ENCODE results near the gene TTC28. TPM values are rescaled to one million over a fixed set of nuclear protein-coding genes. Genes with fewer than 3 reads are reported as not detected.
A peak's percentile ranks its signal among the peaks of the same experiment; 100 is the strongest.

Gene TTC28
- polyA plus RNA-seq, 3 donors from 2014 or later, result 0.03 to 0.65 TPM; not detected in 1

- Mint-ChIP-seq H3K27ac (no peak overlapping the region), H3K9me3 (no peaks in the 10 kb centered on the region), H3K36me3 (no peaks in the 10 kb centered on the region), H3K27me3 (ENCODE audit: low read depth in 3 of 3) (peaks cover 0 to 10% (median 0%) of the 10 kb centered on the region in 3 donors), H3K4me1 (no peaks in the 10 kb centered on the region), H3K4me3 (no peak overlapping the region)
- no peak for DNase-seq
These were observed 666.0 kb downstream of the TTC28 start for GRCh38 chr22:28013611-28014010.

- H3K9me3 Mint-ChIP-seq, result no peaks in the 10 kb centered on the region
- no peak overlapping the region for H3K27ac Mint-ChIP-seq
- no peak overlapping the region for H3K4me3 Mint-ChIP-seq
- no peak for DNase-seq
- no peaks in the 10 kb centered on the region for H3K36me3 Mint-ChIP-seq
- no peaks in the 10 kb centered on the region for H3K4me1 Mint-ChIP-seq
- peaks cover 0 to 11% (median 0%) of the 10 kb centered on the region in 3 donors for H3K27me3 Mint-ChIP-seq (ENCODE audit: low read depth in 3 of 3)
These were observed 666.7 kb downstream of the TTC28 start for GRCh38 chr22:28012832-28013460.

- Mint-ChIP-seq H3K27ac (no peak overlapping the region), H3K27me3 (ENCODE audit: low read depth in 3 of 3) (peaks cover 0 to 13% (median 0%) of the 10 kb centered on the region in 3 donors), H3K9me3 (no peaks in the 10 kb centered on the region), H3K36me3 (no peaks in the 10 kb centered on the region), H3K4me1 (no peaks in the 10 kb centered on the region), H3K4me3 (no peak overlapping the region)
- peak; percentile 43 to 54 (median 49) for DNase-seq
These were observed 670.3 kb downstream of the TTC28 start for GRCh38 chr22:28009272-28009827.

GRCh38 chr22:28008649-28009048, 671.0 kb downstream of the TTC28 start:
- H3K27me3 Mint-ChIP-seq (ENCODE audit: low read depth in 3 of 3), result peaks cover 0 to 16% (median 0%) of the 10 kb centered on the region in 3 donors
- no peak overlapping the region for H3K27ac Mint-ChIP-seq
- DNase-seq, result no peak
- no peaks in the 10 kb centered on the region for H3K9me3 Mint-ChIP-seq
- H3K36me3 Mint-ChIP-seq, result no peaks in the 10 kb centered on the region
- no peak overlapping the region for H3K4me3 Mint-ChIP-seq
- no peaks in the 10 kb centered on the region for H3K4me1 Mint-ChIP-seq

GRCh38 chr22:28008056-28008455, 671.6 kb downstream of the TTC28 start:
- H3K27me3 Mint-ChIP-seq (ENCODE audit: low read depth in 3 of 3), result peaks cover 0 to 16% (median 0%) of the 10 kb centered on the region in 3 donors
- H3K36me3 Mint-ChIP-seq, result no peaks in the 10 kb centered on the region
- no peak overlapping the region for H3K27ac Mint-ChIP-seq
- no peak for DNase-seq
- H3K9me3 Mint-ChIP-seq, result no peaks in the 10 kb centered on the region
- no peaks in the 10 kb centered on the region for H3K4me1 Mint-ChIP-seq
- H3K4me3 Mint-ChIP-seq, result no peak overlapping the region

GRCh38 chr22:28006271-28006670, 673.4 kb downstream of the TTC28 start:
- H3K27me3 Mint-ChIP-seq (ENCODE audit: low read depth in 3 of 3), result peaks cover 0 to 9% (median 3%) of the 10 kb centered on the region in 3 donors
- no peak for DNase-seq
- no peak overlapping the region for H3K27ac Mint-ChIP-seq
- no peaks in the 10 kb centered on the region for H3K36me3 Mint-ChIP-seq
- H3K4me3 Mint-ChIP-seq, result no peak overlapping the region
- no peaks in the 10 kb centered on the region for H3K9me3 Mint-ChIP-seq
- no peaks in the 10 kb centered on the region for H3K4me1 Mint-ChIP-seq

- Mint-ChIP-seq H3K4me3 (no peak overlapping the region), H3K36me3 (no peaks in the 10 kb centered on the region), H3K9me3 (no peaks in the 10 kb centered on the region), H3K27ac (no peak overlapping the region), H3K4me1 (no peaks in the 10 kb centered on the region), H3K27me3 (ENCODE audit: low read depth in 3 of 3) (peaks cover 0 to 9% (median 3%) of the 10 kb centered on the region in 3 donors)
- no peak for DNase-seq
These were observed 674.1 kb downstream of the TTC28 start for GRCh38 chr22:28005513-28005912.

- H3K9me3 Mint-ChIP-seq, result no peaks in the 10 kb centered on the region
- no peak overlapping the region for H3K4me3 Mint-ChIP-seq
- no peak for DNase-seq
- no peaks in the 10 kb centered on the region for H3K36me3 Mint-ChIP-seq
- peaks cover 0 to 9% (median 3%) of the 10 kb centered on the region in 3 donors for H3K27me3 Mint-ChIP-seq (ENCODE audit: low read depth in 3 of 3)
- no peak overlapping the region for H3K27ac Mint-ChIP-seq
- no peaks in the 10 kb centered on the region for H3K4me1 Mint-ChIP-seq
These were observed 675.6 kb downstream of the TTC28 start for GRCh38 chr22:28004021-28004420.

GRCh38 chr22:28002863-28003565, 676.6 kb downstream of the TTC28 start:
- H3K4me1 Mint-ChIP-seq, result no peaks in the 10 kb centered on the region
- no peak overlapping the region for H3K4me3 Mint-ChIP-seq
- H3K27ac Mint-ChIP-seq, result no peak overlapping the region
- H3K9me3 Mint-ChIP-seq, result no peaks in the 10 kb centered on the region
- H3K27me3 Mint-ChIP-seq (ENCODE audit: low read depth in 3 of 3), result peaks cover 0 to 5% (median 3%) of the 10 kb centered on the region in 3 donors
- no peak for DNase-seq
- no peaks in the 10 kb centered on the region for H3K36me3 Mint-ChIP-seq

GRCh38 chr22:28002181-28002700, 677.4 kb downstream of the TTC28 start:
- no peak for DNase-seq
- Mint-ChIP-seq H3K4me3 (no peak overlapping the region), H3K36me3 (no peaks in the 10 kb centered on the region), H3K4me1 (no peaks in the 10 kb centered on the region), H3K27ac (no peak overlapping the region), H3K27me3 (ENCODE audit: low read depth in 3 of 3) (peaks cover 0 to 5% (median 3%) of the 10 kb centered on the region in 3 donors), H3K9me3 (no peaks in the 10 kb centered on the region)

GRCh38 chr22:28001171-28001835, 678.3 kb downstream of the TTC28 start:
- DNase-seq, result no peak
- Mint-ChIP-seq H3K27me3 (ENCODE audit: low read depth in 3 of 3) (peaks cover 0 to 4% (median 3%) of the 10 kb centered on the region in 3 donors), H3K4me3 (no peak overlapping the region), H3K4me1 (no peaks in the 10 kb centered on the region), H3K36me3 (no peaks in the 10 kb centered on the region), H3K27ac (no peak overlapping the region), H3K9me3 (no peaks in the 10 kb centered on the region)

GRCh38 chr22:28000361-28000760, 679.3 kb downstream of the TTC28 start:
- H3K27ac Mint-ChIP-seq, result no peak overlapping the region
- no peaks in the 10 kb centered on the region for H3K4me1 Mint-ChIP-seq
- DNase-seq, result no peak
- no peak overlapping the region for H3K4me3 Mint-ChIP-seq
- peaks cover 0 to 3% (median 3%) of the 10 kb centered on the region in 3 donors for H3K27me3 Mint-ChIP-seq (ENCODE audit: low read depth in 3 of 3)
- H3K36me3 Mint-ChIP-seq, result no peaks in the 10 kb centered on the region
- no peaks in the 10 kb centered on the region for H3K9me3 Mint-ChIP-seq

GRCh38 chr22:27999876-28000275, 679.8 kb downstream of the TTC28 start:
- Mint-ChIP-seq H3K36me3 (no peaks in the 10 kb centered on the region), H3K9me3 (no peaks in the 10 kb centered on the region), H3K4me1 (no peaks in the 10 kb centered on the region), H3K27me3 (ENCODE audit: low read depth in 3 of 3) (peaks cover 0 to 3% (median 3%) of the 10 kb centered on the region in 3 donors), H3K4me3 (no peak overlapping the region), H3K27ac (no peak overlapping the region)
- DNase-seq, result no peak
